K562 (cell line): ENCODE results near the gene BCL2L1. TPM values are rescaled to one million over a fixed set of nuclear protein-coding genes. Genes with fewer than 3 reads are reported as not detected.
A peak's percentile ranks its signal among the peaks of the same experiment; 100 is the strongest.

Experiments used
- BRD9 ChIP-seq: fragments of 450-650 bp; IDR thresholded peaks from 2 replicates; pipeline ENCODE4 v1.6.1; 2018; ENCODE audit warnings: low read depth; ENCODE audit not compliant: partially characterized antibody
- BRF1 ChIP-seq: IDR thresholded peaks from 3 replicates; pipeline ENCODE4 v1.6.1; 2011; ENCODE audit warnings: borderline replicate concordance, mild to moderate bottlenecking; ENCODE audit not compliant: insufficient read length; ENCODE audit errors: extremely low read depth
- CHD1 ChIP-seq: fragments of 200-600 bp; sonication (generic); IDR thresholded peaks from one replicate; pipeline ENCODE4 v1.6.1; 2012; ENCODE audit warnings: mild to moderate bottlenecking, moderate library complexity, low read length, inconsistent platforms
- CHD4 ChIP-seq: fragments of 200-600 bp; sonication (generic); IDR thresholded peaks from 3 replicates; pipeline ENCODE4 v1.6.1; 2012; ENCODE audit warnings: low read depth, mild to moderate bottlenecking, mixed read lengths, low read length, inconsistent platforms; ENCODE audit not compliant: insufficient read depth, insufficient replicate concordance, poor library complexity, severe bottlenecking
- COPS2 ChIP-seq: fragments of 450-650 bp; conservative IDR thresholded peaks from 2 replicates; pipeline ENCODE4 v1.6.1; 2016; ENCODE audit warnings: mild to moderate bottlenecking, moderate library complexity
- DEAF1 ChIP-seq: fragments of 450-650 bp; formaldehyde crosslinking; IDR thresholded peaks from 2 replicates; pipeline ENCODE4 v1.4.0; 2020; ENCODE audit warnings: mild to moderate bottlenecking, moderate library complexity
- EP300 ChIP-seq: IDR thresholded peaks from 2 replicates; pipeline ENCODE4 v1.6.1; 2012; ENCODE audit warnings: low read length, improper control_type of control experiment
- ESRRA ChIP-seq: fragments of 450-650 bp; IDR thresholded peaks from 2 replicates; pipeline ENCODE4 v1.6.1; 2014; ENCODE audit warnings: low read depth, mild to moderate bottlenecking, moderate library complexity, borderline replicate concordance
- MEF2D ChIP-seq: conservative IDR thresholded peaks from 2 replicates; pipeline ENCODE4 v1.6.1; 2016; ENCODE audit warnings: low read depth, missing genetic modification characterization, missing compliant biosample characterization
- MYNN ChIP-seq, 2 experiments: sonication (generic); formaldehyde crosslinking in 1 of 2; IDR thresholded peaks; 2 replicates each; pipeline versions ENCODE4 v1.5.0 to v1.6.1; 2016 to 2020; ENCODE audit warnings: antibody characterized with exemption in 1 of 2, missing genetic modification reagents in 1 of 2
- NELFE ChIP-seq: IDR thresholded peaks from 2 replicates; pipeline ENCODE4 v1.6.1; 2011; ENCODE audit warnings: mild to moderate bottlenecking; ENCODE audit not compliant: insufficient read depth, insufficient read length
- RBM15 ChIP-seq: fragments of 200-400 bp; formaldehyde crosslinking; IDR thresholded peaks from 2 replicates; pipeline ENCODE4 v1.6.1; 2018; ENCODE audit warnings: mild to moderate bottlenecking, low read length, moderate library complexity; ENCODE audit not compliant: insufficient read depth
- RBM34 ChIP-seq: fragments of 200-400 bp; formaldehyde crosslinking; IDR thresholded peaks from 2 replicates; pipeline ENCODE4 v1.6.1; 2018; ENCODE audit warnings: low read length, borderline replicate concordance; ENCODE audit not compliant: insufficient read depth
- SIN3A ChIP-seq, 2 experiments: fragments of 150-350 bp in 1 of 2; IDR thresholded peaks; 2 replicates each; pipeline ENCODE4 v1.6.1; 2011 to 2016; ENCODE audit warnings: borderline replicate concordance in 2 of 2, low read depth in 2 of 2, low read length in 2 of 2, mild to moderate bottlenecking in 2 of 2, moderate library complexity in 2 of 2; ENCODE audit not compliant: control insufficient read depth in 1 of 2
- SPI1 ChIP-seq: IDR thresholded peaks from 2 replicates; pipeline ENCODE4 v1.6.1; 2011; ENCODE audit warnings: low read depth, low read length, control low read depth, borderline replicate concordance
- THRB ChIP-seq: fragments of 450-650 bp; formaldehyde crosslinking; conservative IDR thresholded peaks from 2 replicates; pipeline ENCODE4 v1.4.0; 2022; ENCODE audit warnings: mild to moderate bottlenecking, missing genetic modification characterization
- ZNF165 ChIP-seq: fragments of 250-450 bp; sonication (Bioruptor Pico); IDR thresholded peaks from 2 replicates; pipeline ENCODE4 v1.4.0; 2020; ENCODE audit warnings: borderline replicate concordance
- ZNF354B ChIP-seq: fragments of 250-450 bp; sonication (Bioruptor Pico); IDR thresholded peaks from 2 replicates; pipeline ENCODE4 v1.4.0; 2020
- ZNF589 ChIP-seq: fragments of 200-800 bp; sonication (Bioruptor generic); IDR thresholded peaks from 2 replicates; pipeline ENCODE4 v1.6.1; 2016; ENCODE audit warnings: low read depth, missing genetic modification characterization, missing compliant biosample characterization
- polyA plus RNA-seq, 8 experiments: library from polyadenylated mRNA; depleted of rRNA in 4 of 8; stranded (reverse) in 5 of 8; unstranded in 3 of 8; fragments of >200 nt; fragmentation: Nextera tagmentation in 2 of 8; fragmentation: Illumina TruSeq in 1 of 8; extraction: Ambion mirVana in 2 of 8; extraction: Trizol in 1 of 8; gene quantifications; 2 replicates each; pipeline versions ENCODE4 v1.2.1 to v1.2.3, GENCODE V29; 2011 to 2014; ENCODE audit warnings: inconsistent platforms in 1 of 8, missing spikeins in 1 of 8
- total RNA-seq, 7 experiments: library from RNA; depleted of rRNA in 6 of 7; stranded (reverse); fragments of >200 nt in 6 of 7; fragmentation: Illumina TruSeq in 2 of 7; extraction: Trizol in 2 of 7; gene quantifications; 2 replicates each; pipeline versions ENCODE4 v1.2.1 to v1.2.3, GENCODE V29; 2011 to 2021; ENCODE audit warnings: low replicate concordance in 1 of 7
- TF ChIP-seq, protein P1 (sequence below), 2 experiments: fragments of 250-450 bp in 1 of 2; fragments of 450-650 bp in 1 of 2; sonication (Bioruptor Pico) in 1 of 2; IDR thresholded peaks; 2 replicates each; pipeline versions ENCODE4 v1.6.1 to v1.8.0; 2016 to 2021; ENCODE audit warnings: mild to moderate bottlenecking in 2 of 2, moderate library complexity in 2 of 2, missing compliant biosample characterization in 1 of 2, missing genetic modification characterization in 1 of 2
- TF ChIP-seq, protein P2 (sequence below): fragments of 450-650 bp; conservative IDR thresholded peaks from 2 replicates; pipeline ENCODE4 v1.6.1; 2016; ENCODE audit warnings: missing genetic modification characterization, low read depth, mild to moderate bottlenecking, control low read depth, missing compliant biosample characterization

Gene BCL2L1
- total and polyA plus RNA-seq, 9 of the 15 experiments (the other 6 are each of a cell fraction or from before 2014, with no cell fraction given), result 3.3 to 182 (median 120) TPM

- TF ChIP-seq RBM15, result no peak
- TF ChIP-seq, protein P1, sequence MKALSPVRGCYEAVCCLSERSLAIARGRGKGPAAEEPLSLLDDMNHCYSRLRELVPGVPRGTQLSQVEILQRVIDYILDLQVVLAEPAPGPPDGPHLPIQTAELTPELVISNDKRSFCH (CRISPR knock-in tag; IDR thresholded peaks at IDR 0.05), result no peak
- TF ChIP-seq, protein P1 (tag; IDR thresholded peaks at IDR 0.05), result 0 out of 2 replicates have a peak, but pooled peaks have one; percentile 14
- TF ChIP-seq DEAF1 (CRISPR knock-in tag), result no peak
- no peak for TF ChIP-seq NELFE
- TF ChIP-seq, protein P2, sequence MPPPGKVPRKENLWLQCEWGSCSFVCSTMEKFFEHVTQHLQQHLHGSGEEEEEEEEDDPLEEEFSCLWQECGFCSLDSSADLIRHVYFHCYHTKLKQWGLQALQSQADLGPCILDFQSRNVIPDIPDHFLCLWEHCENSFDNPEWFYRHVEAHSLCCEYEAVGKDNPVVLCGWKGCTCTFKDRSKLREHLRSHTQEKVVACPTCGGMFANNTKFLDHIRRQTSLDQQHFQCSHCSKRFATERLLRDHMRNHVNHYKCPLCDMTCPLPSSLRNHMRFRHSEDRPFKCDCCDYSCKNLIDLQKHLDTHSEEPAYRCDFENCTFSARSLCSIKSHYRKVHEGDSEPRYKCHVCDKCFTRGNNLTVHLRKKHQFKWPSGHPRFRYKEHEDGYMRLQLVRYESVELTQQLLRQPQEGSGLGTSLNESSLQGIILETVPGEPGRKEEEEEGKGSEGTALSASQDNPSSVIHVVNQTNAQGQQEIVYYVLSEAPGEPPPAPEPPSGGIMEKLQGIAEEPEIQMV (tag), result 0 out of 2 replicates have a peak, but pooled peaks have one; percentile 51
- no peak for TF ChIP-seq SPI1
- TF ChIP-seq CHD1, result no peak
- 0 out of 2 replicates have a peak, but pooled peaks have one; percentile 11 for TF ChIP-seq ESRRA
- no peak for TF ChIP-seq COPS2
- TF ChIP-seq RBM34, result no peak
- no peak for TF ChIP-seq BRF1
- TF ChIP-seq ZNF589 (CRISPR knock-in tag), result peak; percentile 92
- no peak for TF ChIP-seq ZNF165 (CRISPR knock-in tag)
- TF ChIP-seq EP300, result peak; percentile 41; the same call in 1 of the 2 replicates
- TF ChIP-seq SIN3A (IDR thresholded peaks at IDR 0.05; ENCODE audit: borderline replicate concordance in 2 of 2, control insufficient read depth in 1 of 2, low read depth in 2 of 2, low read length in 2 of 2), result no peak
- TF ChIP-seq THRB (CRISPR knock-in tag), result no peak
- TF ChIP-seq BRD9, result no peak
- no peak for TF ChIP-seq CHD4
- TF ChIP-seq ZNF354B, result no peak
- TF ChIP-seq MEF2D (tag), result no peak
- peak; percentile 74; the same call in 1 of the 2 replicates for TF ChIP-seq MYNN (IDR thresholded peaks at IDR 0.05)
- no peak for TF ChIP-seq MYNN (CRISPR knock-in tag; IDR thresholded peaks at IDR 0.05)
These were observed 23.6 kb downstream of the BCL2L1 start (continued) for GRCh38 chr20:31698803-31699718.
